Neural crest cell (in vitro differentiated cells): ENCODE results near the gene GTF2F2. TPM values are rescaled to one million over a fixed set of nuclear protein-coding genes. Genes with fewer than 3 reads are reported as not detected.

ENCODE experiments used
- DNase-seq: peaks from one replicate; pipeline ENCODE4 v3.0.0; 2021; ENCODE audit warnings: low read depth, mixed read lengths, low spot score
- H3K27ac Mint-ChIP-seq: one replicate; pipeline ENCODE4 v1.8.0; 2021; ENCODE audit warnings: mild to moderate bottlenecking, mixed read lengths; ENCODE audit not compliant: unreplicated experiment
- H3K27me3 Mint-ChIP-seq: 2 replicates; pipeline ENCODE4 v1.8.0; 2021; ENCODE audit warnings: low read depth, mild to moderate bottlenecking, mixed read lengths
- H3K36me3 Mint-ChIP-seq: 2 replicates; pipeline ENCODE4 v1.8.0; 2021; ENCODE audit warnings: low read depth, mild to moderate bottlenecking, mixed read lengths
- H3K4me1 Mint-ChIP-seq: 2 replicates; pipeline ENCODE4 v1.8.0; 2021; ENCODE audit warnings: mixed read lengths
- H3K4me3 Mint-ChIP-seq: one replicate; pipeline ENCODE4 v1.8.0; 2021; ENCODE audit warnings: mild to moderate bottlenecking, mixed read lengths
- H3K9me3 Mint-ChIP-seq: 2 replicates; pipeline ENCODE4 v1.8.0; 2021; ENCODE audit warnings: mixed read lengths
- CTCF ChIP-seq: fragments of 200-600 bp; sonication (generic); conservative IDR thresholded peaks from 2 replicates; pipeline ENCODE4 v1.5.0; 2021; ENCODE audit warnings: antibody characterized with exemption, mild to moderate bottlenecking
- total RNA-seq: library from RNA; stranded (reverse); gene quantifications from 2 replicates; pipeline ENCODE4 v1.2.1, GENCODE V29; 2021

GTF2F2 gene
- total RNA-seq, 1 donor from 2014 or later: 25.1 TPM

GRCh38 chr13:45084515-45084914 lies 35.8 kb upstream of the GTF2F2 start:
- Mint-ChIP-seq H3K27ac (no peak overlapping the region), H3K36me3 (no peaks in the 10 kb centered on the region), H3K4me3 (no peak overlapping the region), H3K27me3 (peaks cover 7% of the 10 kb centered on the region), H3K9me3 (no peaks in the 10 kb centered on the region), H3K4me1 (no peaks in the 10 kb centered on the region)
- DNase-seq: no peak
- no peak for TF ChIP-seq CTCF

GRCh38 chr13:45086484-45086883 lies 33.8 kb upstream of the GTF2F2 start:
- Mint-ChIP-seq H3K27me3 (no peaks in the 10 kb centered on the region), H3K4me3 (no peak overlapping the region), H3K9me3 (no peaks in the 10 kb centered on the region), H3K4me1 (no peaks in the 10 kb centered on the region), H3K27ac (no peak overlapping the region), H3K36me3 (no peaks in the 10 kb centered on the region)
- no peak for DNase-seq
- TF ChIP-seq CTCF: no peak

- Mint-ChIP-seq H3K27me3 (no peaks in the 10 kb centered on the region), H3K27ac (peak overlapping the region; percentile 35), H3K4me1 (no peaks in the 10 kb centered on the region), H3K36me3 (no peaks in the 10 kb centered on the region), H3K9me3 (no peaks in the 10 kb centered on the region), H3K4me3 (no peak overlapping the region)
- TF ChIP-seq CTCF: no peak
- DNase-seq: no peak
Observed at GRCh38 chr13:45092663-45093062, 27.6 kb upstream of the GTF2F2 start.

GRCh38 chr13:45100573-45101262 lies 19.6 kb upstream of the GTF2F2 start:
- Mint-ChIP-seq H3K4me3 (no peak overlapping the region), H3K9me3 (no peaks in the 10 kb centered on the region), H3K27ac (no peak overlapping the region), H3K36me3 (no peaks in the 10 kb centered on the region), H3K4me1 (peaks cover 22% of the 10 kb centered on the region), H3K27me3 (no peaks in the 10 kb centered on the region)
- TF ChIP-seq CTCF: no peak
- no peak for DNase-seq

- no peaks in the 10 kb centered on the region for H3K9me3 Mint-ChIP-seq
Observed at GRCh38 chr13:45101327-45102018, 18.8 kb upstream of the GTF2F2 start.

More at GRCh38 chr13:45101327-45102018, 18.8 kb upstream of the GTF2F2 start:
- no peaks in the 10 kb centered on the region for H3K36me3 Mint-ChIP-seq
- H3K27me3 Mint-ChIP-seq: no peaks in the 10 kb centered on the region
- no peak overlapping the region for H3K4me3 Mint-ChIP-seq
- DNase-seq: no peak
- peak overlapping the region; percentile 28 for H3K27ac Mint-ChIP-seq
- TF ChIP-seq CTCF: no peak
- peaks cover 22% of the 10 kb centered on the region for H3K4me1 Mint-ChIP-seq
